H1 (cell line): ENCODE measurements around the gene SP7.
"Not testable (repeated sequence)": the region's sequence is repeated elsewhere in the genome, so short reads cannot be mapped to it uniquely, and the experiment has no call there.

Source experiments
- CTCF ChIP-seq, 3 experiments: IDR thresholded peaks; 1 replicate in 2 of 3; 2 replicates in 1 of 3; pipeline versions ENCODE4 v1.5.1 to v1.6.1; 2011; ENCODE audit warnings: low read length in 3 of 3, mild to moderate bottlenecking in 3 of 3, inconsistent platforms in 2 of 3, low read depth in 1 of 3, moderate library complexity in 1 of 3; ENCODE audit not compliant: insufficient read depth in 1 of 3; ENCODE audit errors: control extremely low read depth in 1 of 3
- EP300 ChIP-seq, 2 experiments: IDR thresholded peaks; 1 replicate in 1 of 2; 2 replicates in 1 of 2; pipeline ENCODE4 v1.6.1; 2011 to 2012; ENCODE audit warnings: low read depth in 2 of 2, low read length in 2 of 2, mild to moderate bottlenecking in 2 of 2, borderline replicate concordance in 1 of 2, inconsistent platforms in 1 of 2, moderate library complexity in 1 of 2
- POLR2AphosphoS5 ChIP-seq: IDR thresholded peaks from 2 replicates; pipeline ENCODE4 v1.6.1; 2011; ENCODE audit warnings: low read depth, low read length

- TF ChIP-seq CTCF (IDR thresholded peaks at IDR 0.05; ENCODE audit: control extremely low read depth in 1 of 3, insufficient read depth in 1 of 3, low read depth in 1 of 3, low read length in 3 of 3); POLR2AphosphoS5; EP300 (IDR thresholded peaks at IDR 0.05; ENCODE audit: borderline replicate concordance in 1 of 2, low read depth in 2 of 2, low read length in 2 of 2): not testable (repeated sequence)
These were observed 25.5 kb upstream of the SP7 start for GRCh38 chr12:53361638-53362037.
